Measurements from ENCODE around the gene GLS.
A peak's percentile ranks its signal among the peaks of the same experiment; 100 is the strongest.

Gene GLS

GRCh38 chr2:191008286-191008685, 127.7 kb downstream of the GLS start:
- no peak for ATAC-seq
- Mint-ChIP-seq H3K27me3 (no peaks in the 10 kb centered on the region), H3K4me3 (no peak overlapping the region), H3K36me3 (peaks cover 55% of the 10 kb centered on the region), H3K9me3 (peaks cover 3% of the 10 kb centered on the region), H3K27ac (no peak overlapping the region), H3K4me1 (peaks cover 25% of the 10 kb centered on the region)

GRCh38 chr2:191009541-191010374, 129.1 kb downstream of the GLS start:
- Mint-ChIP-seq H3K27me3 (no peaks in the 10 kb centered on the region), H3K27ac (no peak overlapping the region), H3K36me3 (peaks cover 40% of the 10 kb centered on the region), H3K4me1 (peaks cover 25% of the 10 kb centered on the region), H3K9me3 (peaks cover 3% of the 10 kb centered on the region), H3K4me3 (no peak overlapping the region)
- ATAC-seq: no peak

GRCh38 chr2:191010887-191011885, 130.6 kb downstream of the GLS start:
- Mint-ChIP-seq H3K4me1 (peaks cover 25% of the 10 kb centered on the region), H3K36me3 (peaks cover 28% of the 10 kb centered on the region), H3K9me3 (no peaks in the 10 kb centered on the region), H3K4me3 (no peak overlapping the region), H3K27ac (no peak overlapping the region), H3K27me3 (no peaks in the 10 kb centered on the region)
- no peak for ATAC-seq

GRCh38 chr2:191012346-191012745, 131.7 kb downstream of the GLS start:
- H3K27me3 Mint-ChIP-seq: no peaks in the 10 kb centered on the region
- H3K4me1 Mint-ChIP-seq: peaks cover 20% of the 10 kb centered on the region
- no peak for ATAC-seq
- no peak overlapping the region for H3K4me3 Mint-ChIP-seq
- peaks cover 16% of the 10 kb centered on the region for H3K36me3 Mint-ChIP-seq
- no peaks in the 10 kb centered on the region for H3K9me3 Mint-ChIP-seq
- no peak overlapping the region for H3K27ac Mint-ChIP-seq

- no peaks in the 10 kb centered on the region for H3K27me3 Mint-ChIP-seq
- H3K27ac Mint-ChIP-seq: no peak overlapping the region
- H3K4me3 Mint-ChIP-seq: no peak overlapping the region
- H3K4me1 Mint-ChIP-seq: peaks cover 19% of the 10 kb centered on the region
- no peak for ATAC-seq
- H3K36me3 Mint-ChIP-seq: peaks cover 16% of the 10 kb centered on the region
- H3K9me3 Mint-ChIP-seq: no peaks in the 10 kb centered on the region
These were observed 132.4 kb downstream of the GLS start for GRCh38 chr2:191012845-191013681.

- Mint-ChIP-seq H3K4me1 (peaks cover 14% of the 10 kb centered on the region), H3K27ac (no peak overlapping the region), H3K4me3 (no peak overlapping the region), H3K27me3 (no peaks in the 10 kb centered on the region), H3K9me3 (no peaks in the 10 kb centered on the region), H3K36me3 (peaks cover 11% of the 10 kb centered on the region)
- no peak for ATAC-seq
These were observed 133.0 kb downstream of the GLS start for GRCh38 chr2:191013682-191013931.

GRCh38 chr2:191013932-191014652, 133.5 kb downstream of the GLS start, which contains the start of gene STAT1:
STAT1 (minus strand) TSS chr2:191014171; CDS start chr2:191010003, 4,168 bp downstream.
- peaks cover 11% of the 10 kb centered on the region for H3K36me3 Mint-ChIP-seq
- peaks cover 12% of the 10 kb centered on the region for H3K4me1 Mint-ChIP-seq
- no peak within 1 kb of the TSS for H3K27ac Mint-ChIP-seq
- ATAC-seq: peak; percentile 95
- no peak within 1 kb of the TSS for H3K4me3 Mint-ChIP-seq
- no peaks in the 10 kb centered on the region for H3K9me3 Mint-ChIP-seq
- H3K27me3 Mint-ChIP-seq: no peaks in the 10 kb centered on the region

- H3K4me1 Mint-ChIP-seq: peaks cover 12% of the 10 kb centered on the region
- H3K27me3 Mint-ChIP-seq: no peaks in the 10 kb centered on the region
- no peak overlapping the region for H3K27ac Mint-ChIP-seq
- H3K9me3 Mint-ChIP-seq: no peaks in the 10 kb centered on the region
- no peak overlapping the region for H3K4me3 Mint-ChIP-seq
- no peak for ATAC-seq
- H3K36me3 Mint-ChIP-seq: peaks cover 8% of the 10 kb centered on the region
These were observed 134.0 kb downstream of the GLS start for GRCh38 chr2:191014653-191015020.
